HG03280 (cell line): Measurements from ENCODE around the gene IGHMBP2.
"Not testable (repeated sequence)": the region's sequence is repeated elsewhere in the genome, so short reads cannot be mapped to it uniquely, and the experiment has no call there.

Source experiments
- ATAC-seq: cut with Tn5 transposase; IDR thresholded peaks from one replicate; pipeline ENCODE4 v1.9.1; 2021; ENCODE audit warnings: mild to moderate bottlenecking, moderate library complexity; ENCODE audit not compliant: unreplicated experiment

The IGHMBP2 gene

DNA sequence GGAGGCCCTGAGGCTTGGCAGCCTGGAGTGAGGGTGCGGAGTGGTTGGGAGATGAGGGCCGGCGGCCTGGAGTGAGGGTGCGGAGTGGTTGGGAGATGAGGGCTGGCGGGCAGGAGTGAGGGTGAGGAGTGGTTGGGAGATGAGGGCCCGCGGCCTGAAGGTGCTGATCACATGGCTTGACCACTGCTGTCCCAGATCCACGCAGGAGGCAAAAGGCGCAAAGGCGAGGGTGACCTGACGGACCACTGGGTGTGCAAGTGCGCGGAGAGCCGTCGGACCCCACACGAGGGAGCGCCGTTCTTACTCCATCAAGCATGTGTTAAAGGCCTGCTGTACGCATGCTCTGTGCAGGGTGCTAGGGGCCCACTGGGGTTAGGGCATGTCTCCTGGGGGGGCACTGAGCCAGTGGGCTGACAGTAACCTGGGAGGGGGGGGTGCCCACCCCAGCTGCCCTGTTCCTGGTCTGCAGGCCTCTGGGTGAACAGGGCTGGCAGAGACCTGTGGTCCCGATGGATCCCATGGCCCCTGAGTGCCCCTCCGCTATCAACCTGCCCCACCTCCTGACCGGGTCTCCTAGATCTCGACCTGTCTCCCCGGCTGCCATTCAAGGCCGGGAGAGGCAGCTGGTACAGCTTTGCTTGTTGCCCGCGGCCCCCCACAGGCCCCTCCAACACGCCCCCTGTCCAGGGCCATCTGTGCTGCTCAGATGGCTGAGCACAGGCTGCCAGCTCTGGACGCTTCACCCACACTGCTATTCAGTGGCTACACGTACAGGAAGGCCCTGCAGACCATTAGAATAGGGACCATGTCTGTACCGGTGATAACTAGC, 56.0 kb downstream of the IGHMBP2 start:
- no peak for ATAC-seq

DNA sequence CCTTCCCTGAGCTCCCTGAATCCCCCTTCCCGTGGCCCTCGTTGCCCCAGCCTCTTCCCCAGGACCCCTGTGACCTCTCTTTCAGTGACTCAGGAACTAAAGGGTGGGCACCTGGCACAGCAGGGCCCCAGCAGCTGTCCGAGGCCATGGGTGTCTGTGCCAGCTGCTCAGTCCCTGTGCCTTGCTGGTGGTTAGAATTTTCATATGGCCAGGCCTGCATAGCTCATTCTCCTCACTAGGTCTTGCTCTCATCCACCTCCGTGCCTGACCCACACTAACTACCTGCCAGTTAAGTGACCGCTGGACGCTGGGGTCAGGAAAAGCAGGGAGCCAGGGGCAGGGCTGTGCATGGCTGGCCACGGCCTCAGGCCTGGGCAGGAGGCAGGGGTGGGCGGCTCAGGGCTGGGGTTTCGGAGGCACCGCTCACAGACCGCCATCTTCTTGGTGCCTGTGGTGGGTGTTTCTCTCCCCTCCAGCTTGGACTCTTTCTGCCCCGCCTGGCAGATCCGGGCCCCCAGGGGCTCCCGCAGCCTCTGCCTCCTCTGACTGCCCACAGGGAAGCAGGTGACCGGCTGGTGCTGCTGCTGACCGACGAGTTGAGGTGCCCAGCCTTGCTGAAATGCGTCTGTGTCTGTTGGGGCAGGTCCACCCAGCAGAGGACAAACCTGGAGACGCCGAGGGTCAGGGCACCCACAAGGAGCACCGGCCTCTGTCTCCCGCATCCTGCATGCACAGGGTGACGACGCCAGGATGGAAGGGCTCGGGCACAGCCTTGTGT, 56.8 kb downstream of the IGHMBP2 start:
- ATAC-seq: no peak

DNA sequence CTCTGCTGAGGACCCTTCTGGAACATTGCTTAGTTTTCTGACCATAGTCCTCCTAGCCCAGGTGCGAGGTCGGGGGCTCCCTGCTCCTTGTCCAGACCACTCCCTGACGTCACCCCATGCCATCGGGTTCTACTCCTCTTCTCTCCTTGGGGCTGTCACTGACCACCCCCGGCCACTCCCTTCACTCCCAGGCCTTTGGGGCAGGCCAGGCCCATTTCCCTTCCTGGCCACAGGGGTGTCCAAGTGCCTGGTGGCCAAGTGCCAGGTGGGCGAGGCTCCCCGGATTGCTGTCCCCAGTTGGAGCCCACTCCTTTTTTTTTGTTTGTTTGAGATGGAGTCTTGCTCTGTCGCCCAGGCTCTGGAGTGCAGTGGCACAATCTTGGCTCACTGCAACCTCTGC, 57.6 kb downstream of the IGHMBP2 start:
- no peak for ATAC-seq

DNA sequence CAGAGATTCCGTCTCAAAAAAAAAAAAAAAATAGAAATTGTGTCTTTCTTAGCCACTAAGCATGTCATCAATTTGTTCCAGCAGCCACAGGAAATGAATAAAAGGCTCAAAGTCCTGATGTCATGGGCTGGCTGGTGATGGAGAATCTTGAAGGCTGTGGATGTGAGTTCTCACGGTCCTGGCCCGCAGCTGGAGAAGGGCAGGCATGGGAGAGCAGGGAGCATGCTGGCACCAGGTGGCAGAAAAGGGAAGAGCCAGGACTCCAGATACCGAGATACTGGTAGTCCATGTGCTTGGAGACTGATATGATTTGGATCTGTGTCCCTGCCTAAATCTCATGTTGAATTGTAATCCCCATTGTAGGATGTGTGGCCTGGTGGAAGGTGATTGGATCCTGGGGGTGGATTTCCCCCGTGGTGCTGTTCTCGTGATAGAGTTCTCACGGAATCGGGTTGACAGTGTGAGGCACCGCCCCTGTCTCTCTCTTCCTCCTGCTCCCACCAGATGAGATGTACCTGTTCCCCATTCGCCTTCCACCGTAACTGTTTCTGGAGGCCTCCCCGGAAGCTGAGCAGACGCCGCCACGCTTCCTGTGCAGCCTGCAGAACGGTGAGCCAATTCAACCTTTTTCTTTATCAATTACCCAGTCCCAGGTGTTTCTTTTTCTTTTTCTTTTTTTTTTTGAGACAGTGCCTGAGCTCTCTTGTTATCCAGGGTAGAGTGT, 59.0 kb downstream of the IGHMBP2 start:
- ATAC-seq: no peak

DNA sequence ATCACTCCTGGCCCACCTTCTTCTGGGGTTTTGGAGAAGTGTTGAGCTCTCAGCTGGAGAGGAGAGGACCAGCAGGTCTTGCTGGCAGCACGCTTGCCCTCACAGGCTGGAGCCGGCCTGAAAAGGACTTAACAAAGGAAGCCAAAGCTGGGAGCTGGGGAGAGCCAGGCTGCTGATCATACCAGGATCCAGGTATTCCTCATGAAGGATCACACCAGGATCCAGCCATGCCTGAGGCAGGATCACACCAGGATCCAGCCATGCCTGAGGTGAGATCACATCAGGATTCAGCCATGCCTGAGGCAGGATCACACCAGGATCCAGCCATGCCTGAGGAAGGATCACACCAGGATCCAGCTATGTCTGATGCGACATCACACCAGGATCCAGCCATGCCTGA, 60.1 kb downstream of the IGHMBP2 start:
- no peak for ATAC-seq

DNA sequence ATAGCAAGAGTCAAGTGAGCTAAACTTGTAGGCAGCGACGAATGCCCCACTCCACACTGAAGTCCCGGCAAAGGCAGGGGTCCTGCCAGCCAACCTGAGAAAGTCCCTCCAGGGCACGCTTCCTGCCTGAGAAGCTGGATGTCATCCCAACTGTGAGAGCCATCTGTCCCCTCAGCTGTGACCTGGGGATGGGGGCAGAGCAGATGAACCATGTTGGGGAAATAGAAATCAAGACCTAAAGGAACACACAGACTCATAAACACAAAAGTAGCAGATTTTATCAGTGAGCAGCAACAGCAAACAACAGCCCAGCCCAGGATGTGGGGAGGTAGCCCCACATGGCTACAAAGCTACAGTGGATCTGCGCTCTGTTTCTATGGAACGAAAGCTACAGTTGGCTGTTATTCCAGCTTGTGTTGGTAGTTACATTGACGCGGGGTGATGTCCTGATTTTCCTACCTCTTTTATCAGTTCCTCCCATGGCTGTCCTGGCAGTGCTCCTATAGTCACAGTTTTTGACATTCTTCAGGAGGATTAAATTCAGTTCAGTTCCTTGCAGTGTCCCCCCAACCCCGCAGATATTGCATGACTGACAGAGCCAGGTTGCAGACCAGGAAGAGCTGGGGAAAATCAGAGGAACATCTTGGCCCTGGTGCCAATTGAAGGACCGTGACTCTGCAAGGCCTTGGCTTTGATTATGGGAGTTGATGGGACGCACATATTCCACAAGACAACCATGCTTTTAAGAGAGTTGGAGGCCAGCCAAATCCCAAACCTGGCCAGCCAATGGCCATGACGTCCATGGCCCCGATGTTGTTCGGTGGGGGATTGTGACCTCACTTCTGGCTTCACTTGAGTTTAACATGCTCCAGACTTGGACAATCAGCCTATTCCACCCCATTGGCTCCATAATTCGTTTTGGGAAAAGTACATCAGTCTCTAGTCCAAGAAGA, 62.5 kb downstream of the IGHMBP2 start:
- ATAC-seq: no peak

DNA sequence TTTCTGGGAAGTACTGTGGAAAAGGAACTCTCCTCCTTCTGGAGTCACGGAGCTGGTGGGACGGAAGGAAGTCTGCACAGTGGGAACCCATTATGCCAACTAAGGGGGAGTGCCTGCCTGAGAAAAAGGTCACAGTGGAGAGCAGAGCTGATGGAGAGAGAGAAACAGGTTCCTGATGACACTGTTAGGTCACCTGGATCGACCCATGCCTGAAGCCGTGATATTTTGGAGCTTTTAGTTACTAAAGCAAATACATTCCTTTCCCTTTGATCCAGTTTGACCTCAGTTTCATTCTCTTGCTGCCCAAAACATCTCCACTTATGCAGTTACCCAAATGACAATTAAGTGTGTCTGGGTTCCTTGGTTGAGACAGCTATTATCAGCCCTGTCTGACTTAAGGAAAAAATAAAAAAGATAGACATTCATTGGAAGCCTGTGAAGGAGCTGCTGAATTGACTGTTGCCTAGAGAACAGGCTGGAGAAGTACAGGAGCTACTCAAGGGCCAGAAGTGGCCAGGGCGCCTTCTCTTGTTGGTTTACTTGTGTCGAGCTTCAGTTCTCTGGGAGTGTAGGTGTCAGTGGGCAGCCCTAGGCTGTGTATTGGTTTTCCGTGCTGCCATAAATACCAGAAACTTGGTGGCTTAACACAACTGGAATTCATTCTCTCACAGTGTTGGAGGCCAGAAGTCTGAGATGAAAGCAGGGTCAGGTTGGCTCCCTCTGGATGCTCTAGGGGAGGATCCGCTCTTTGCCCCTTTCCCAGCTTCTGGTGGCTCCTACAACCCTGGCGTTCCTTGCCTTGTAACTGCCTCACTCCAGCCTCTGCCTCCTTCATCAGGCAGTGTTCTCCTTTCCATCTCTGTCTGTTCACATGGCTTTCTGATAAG, 63.4 kb downstream of the IGHMBP2 start:
- ATAC-seq: no peak

DNA sequence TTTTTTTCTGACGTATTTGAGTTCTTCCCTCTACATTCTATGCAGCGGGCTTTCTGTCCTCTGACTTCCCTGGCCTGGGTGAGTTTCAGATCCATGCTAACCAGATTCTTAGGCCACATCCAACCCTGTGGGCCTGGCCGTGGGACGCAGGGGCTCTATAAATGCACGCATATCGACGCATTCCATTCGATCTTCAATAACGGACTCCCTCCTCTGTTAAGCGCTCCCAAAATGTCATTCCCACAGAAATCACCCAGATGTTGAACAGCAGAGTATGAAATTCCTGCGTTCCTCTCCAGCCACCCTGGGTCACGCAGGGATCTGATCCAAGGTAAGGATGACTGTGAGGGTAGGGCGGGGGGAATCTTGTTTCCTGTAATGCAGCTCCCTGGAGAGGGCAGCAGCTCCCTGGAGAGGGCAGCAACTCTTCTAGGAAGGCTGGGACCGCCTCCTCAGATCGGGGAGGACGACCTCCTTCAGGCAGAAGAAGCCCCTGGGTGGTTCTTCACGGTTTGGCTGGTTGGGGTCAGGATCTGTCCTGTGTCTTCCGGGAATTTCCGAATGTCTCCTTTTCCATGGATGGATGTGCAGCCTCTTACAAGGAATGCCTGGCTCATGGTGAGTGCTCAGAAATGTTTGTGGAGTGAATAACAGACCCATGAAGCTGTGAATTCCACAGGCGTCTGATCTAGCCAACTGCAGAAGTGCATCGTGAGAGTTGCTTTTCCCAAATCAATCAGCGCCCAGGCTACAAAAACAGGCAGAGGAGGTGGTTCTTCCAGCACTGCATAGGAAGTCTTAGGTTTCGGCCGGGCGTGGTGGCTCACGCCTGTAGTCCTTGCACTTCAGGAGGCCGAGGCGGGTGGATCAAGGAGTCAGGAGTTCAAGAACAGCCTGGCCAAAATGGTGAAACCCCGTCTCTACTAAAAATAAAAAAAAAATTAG, 64.9 kb downstream of the IGHMBP2 start:
- ATAC-seq: no peak

DNA sequence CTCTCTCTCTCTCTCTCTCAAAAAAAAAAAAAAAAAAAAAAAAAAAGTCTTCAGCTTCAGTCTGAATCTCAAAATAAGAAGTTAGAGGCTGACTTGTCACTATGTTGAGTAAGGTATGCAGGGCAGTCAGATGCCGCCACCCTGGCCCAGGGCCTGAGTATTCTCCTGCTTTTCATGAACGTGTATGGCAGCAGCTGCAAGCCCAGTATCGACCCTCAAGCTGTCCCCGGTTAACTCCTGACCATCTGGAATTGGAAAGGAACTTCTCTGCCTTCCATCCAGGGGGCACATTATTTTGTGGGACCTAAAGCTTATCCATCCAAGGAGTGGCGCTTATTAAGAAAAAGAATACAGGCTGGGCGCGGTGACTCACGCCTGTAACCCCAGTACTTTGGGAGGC, 65.7 kb downstream of the IGHMBP2 start:
- ATAC-seq: no peak

DNA sequence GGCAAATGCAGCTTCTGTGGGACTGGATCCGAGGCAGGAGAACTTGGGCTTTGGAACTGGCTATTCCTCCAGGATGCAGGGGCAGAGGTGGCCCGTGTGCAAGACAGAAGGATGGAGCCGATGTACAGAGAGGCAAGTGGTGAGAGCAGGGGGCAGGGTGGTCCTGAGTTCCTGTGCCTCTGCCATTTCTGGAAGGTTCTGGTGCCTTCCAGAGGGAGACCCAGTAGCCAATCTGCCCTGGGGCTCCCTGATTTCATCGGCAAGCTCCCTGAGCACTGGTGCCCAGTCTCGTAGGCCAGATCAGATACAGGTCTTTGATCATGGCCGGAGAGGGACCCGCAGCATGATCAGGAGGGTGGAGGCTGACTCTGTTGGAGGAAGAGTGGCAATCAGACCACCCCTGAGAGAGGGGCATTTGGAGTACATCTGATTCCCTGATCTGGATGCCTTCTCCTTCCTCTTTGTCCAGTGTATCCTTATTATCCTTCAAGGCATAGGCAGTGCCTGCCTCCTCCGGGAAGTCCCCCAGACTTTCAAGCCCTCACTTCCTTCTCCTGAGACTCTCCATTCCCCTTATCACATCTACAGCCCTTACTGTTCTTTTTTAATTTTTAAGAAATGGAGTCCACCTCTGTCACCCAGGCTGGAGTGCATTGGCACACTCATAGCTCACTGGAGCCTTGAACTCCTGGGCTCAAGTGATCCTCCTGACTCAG, 67.4 kb downstream of the IGHMBP2 start:
- ATAC-seq: no peak

DNA sequence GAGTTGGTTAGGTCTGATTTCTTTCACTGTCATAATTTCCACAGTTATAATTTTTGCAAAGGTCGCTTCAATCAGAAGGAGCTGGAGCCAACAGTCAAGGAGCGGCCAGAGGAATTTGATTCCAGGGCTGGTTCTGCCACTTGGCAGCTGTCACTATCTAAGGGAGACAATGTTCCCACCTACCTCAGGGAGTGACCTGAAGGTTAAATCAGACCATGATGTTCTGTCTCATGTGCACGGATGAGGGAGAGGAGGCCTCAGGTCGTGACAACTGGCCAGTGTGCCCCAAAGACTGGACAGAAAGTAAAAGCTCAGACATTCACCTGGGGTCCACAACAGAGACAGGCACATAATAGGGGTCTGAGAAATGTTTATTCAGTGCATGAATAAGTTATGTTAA, 69.5 kb downstream of the IGHMBP2 start:
- no peak for ATAC-seq

DNA sequence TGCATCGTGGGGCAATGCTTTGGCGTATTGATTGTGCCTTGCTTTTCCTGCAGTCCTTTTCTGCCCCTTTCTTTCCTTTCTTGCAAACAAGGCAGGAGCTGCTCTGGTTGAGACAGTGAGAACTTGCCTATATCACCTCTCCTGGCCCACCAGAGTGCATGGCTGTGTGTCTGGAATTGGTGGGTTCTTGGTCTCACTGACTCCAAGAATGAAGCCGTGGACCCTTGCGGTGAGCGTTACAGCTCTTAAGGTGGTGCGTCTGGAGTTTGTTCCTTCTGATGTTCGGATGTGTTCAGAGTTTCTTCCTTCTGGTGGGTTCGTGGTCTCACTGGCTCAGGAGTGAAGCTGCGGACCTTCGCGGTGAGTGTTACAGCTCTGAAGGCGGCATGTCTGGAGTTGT, 70.0 kb downstream of the IGHMBP2 start:
- not testable (repeated sequence) for ATAC-seq

DNA sequence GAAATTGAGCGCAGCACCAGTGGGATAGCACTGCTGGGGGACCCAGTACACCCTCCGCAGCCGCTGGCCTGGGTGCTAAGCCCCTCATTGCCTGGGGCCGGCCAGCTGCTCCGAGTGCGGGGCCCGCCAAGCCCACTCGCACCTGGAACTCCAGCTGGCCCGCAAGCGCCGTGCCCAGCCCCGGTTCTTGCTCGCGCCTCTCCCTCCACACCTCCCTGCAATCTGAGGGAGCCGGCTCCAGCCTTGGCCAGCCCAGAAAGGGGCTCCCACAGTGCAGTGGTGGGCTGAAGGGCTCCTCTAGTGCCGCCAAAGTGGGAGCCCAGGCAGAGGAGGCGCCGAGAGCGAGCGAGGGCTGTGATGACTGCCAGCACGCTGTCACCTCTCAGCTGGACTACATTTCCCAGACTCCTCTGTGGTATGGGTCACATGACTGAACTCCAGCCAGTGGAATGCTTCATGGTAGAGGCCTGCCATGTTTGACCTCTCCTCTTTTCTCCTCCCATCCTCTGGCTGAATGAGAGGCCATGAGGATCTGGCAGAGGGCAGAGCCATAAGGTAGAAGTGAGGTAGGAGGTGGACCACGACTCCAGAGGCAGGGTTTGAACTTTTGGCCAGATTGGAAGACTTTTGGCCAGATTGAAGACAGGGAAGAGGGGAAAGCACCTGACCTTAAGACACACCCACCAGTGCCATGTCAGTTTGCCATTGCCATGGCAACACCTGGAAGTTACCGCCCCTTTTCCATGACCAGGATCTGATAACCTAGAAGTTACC, 70.9 kb downstream of the IGHMBP2 start:
- ATAC-seq: no peak

DNA sequence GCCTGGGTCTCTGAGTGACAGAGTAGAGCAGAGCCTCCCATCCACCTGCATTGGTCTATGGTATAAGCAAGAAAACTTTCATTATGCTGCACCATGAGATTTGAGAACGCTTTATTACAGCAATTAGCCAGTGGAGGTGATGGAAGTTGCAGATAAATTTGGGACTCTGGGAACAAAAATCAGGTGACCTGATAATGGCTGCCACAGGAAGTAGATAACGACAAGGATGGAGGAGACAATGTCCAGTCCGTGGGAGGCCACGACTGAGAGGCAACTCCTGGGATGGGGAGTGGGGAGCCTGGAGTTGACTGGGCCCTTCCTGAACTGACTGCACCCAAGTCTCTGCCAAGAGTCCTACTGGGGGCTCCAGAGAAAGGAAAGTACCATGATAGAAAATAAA, 72.4 kb downstream of the IGHMBP2 start:
- ATAC-seq: no peak

DNA sequence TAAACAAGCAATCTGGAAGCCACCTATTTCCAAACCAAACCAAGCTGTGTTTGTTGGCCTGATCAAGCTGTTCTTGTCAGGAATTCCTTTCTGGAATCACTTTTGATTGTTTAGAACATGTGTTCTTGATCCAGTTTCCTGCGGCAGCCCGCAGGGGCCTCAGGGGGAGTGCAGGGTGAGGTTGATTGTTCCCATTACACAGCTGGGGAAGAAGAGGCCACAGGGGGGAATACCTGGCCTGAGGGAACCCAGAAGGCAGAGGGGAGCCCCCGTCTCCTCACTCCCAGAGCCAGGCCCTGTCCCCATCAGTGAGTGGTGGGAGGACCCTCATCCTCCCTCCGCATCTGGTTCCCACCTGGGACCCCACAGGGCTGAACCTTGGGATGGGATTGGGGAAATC, 72.9 kb downstream of the IGHMBP2 start:
- no peak for ATAC-seq

DNA sequence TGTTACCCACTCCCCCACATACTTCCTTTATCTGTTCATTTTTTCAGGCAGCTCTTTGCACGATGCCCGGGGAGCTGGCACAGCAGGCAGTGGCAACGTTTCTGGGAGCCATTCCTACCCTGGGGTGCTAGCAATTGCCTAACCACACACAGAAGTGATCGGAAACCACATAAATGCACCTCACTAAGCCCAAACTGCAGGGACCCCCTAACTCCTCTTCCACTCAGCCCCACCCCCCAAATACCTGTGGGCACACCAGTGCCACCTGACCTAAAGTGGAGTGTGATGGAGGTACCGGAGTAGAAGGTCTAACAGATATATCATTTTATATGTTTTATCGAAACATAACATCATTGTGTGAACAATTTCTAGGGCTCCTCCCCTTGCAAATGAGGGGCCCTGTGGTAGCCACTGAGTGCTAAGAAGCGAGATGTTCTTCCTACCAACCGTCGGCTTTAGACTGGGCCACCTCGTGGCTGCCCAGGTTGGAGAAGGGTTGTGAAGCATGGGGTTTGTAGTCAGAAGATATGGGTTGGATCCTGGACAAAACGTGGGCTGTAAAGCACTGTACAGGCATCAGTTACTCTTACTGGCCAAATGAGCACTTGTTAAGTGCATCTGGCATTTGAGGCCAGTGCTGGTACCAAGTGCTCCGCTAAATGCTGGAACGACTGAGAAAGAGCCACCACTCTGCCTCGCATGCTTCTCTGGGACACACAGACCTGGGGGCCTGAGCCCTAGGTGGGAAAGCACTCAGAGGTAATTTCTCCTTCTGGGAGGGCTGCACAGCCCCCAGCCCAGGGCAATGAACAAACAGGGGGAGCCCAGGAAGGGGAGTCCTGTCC, 74.3 kb downstream of the IGHMBP2 start:
- ATAC-seq: no peak
